RPMI8226 (cell line): ENCODE results near the gene XXYLT1.
"Not testable (repeated sequence)": the region's sequence is repeated elsewhere in the genome, so short reads cannot be mapped to it uniquely, and the experiment has no call there.

Experiments used
- DNase-seq: peaks from one replicate; pipeline ENCODE4 v3.0.0-alpha.2; 2015

The XXYLT1 gene

DNA sequence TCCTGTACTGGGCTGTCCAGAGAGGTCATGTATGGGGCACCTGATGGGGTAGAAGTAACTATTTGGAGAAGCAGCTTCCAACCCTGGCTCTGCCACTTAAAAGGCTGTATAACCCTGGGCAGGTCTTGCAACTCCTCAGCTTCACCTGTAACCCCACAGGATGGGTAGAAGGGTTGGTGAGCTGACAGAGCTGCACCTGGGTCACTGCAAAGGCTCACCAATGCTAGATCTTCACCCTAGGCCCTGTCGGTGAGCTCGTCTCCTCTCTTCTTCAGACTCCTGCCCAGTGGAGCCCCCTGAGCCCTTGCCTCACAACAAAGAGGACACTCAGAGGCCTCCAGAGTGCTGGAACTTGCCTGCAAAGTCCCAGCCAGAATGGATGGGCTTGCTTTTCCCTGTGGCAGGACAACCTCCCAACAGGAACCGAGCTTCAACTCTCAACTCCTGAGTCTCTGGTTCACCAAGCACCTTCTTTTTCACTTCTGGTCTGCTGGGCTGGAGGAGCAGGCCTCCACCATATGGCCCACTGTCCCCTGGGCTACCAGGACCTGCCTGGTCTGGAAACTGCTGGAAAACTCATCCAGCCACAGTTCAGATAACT lies 45.9 kb downstream of the XXYLT1 start:
- DNase-seq, result no peak

DNA sequence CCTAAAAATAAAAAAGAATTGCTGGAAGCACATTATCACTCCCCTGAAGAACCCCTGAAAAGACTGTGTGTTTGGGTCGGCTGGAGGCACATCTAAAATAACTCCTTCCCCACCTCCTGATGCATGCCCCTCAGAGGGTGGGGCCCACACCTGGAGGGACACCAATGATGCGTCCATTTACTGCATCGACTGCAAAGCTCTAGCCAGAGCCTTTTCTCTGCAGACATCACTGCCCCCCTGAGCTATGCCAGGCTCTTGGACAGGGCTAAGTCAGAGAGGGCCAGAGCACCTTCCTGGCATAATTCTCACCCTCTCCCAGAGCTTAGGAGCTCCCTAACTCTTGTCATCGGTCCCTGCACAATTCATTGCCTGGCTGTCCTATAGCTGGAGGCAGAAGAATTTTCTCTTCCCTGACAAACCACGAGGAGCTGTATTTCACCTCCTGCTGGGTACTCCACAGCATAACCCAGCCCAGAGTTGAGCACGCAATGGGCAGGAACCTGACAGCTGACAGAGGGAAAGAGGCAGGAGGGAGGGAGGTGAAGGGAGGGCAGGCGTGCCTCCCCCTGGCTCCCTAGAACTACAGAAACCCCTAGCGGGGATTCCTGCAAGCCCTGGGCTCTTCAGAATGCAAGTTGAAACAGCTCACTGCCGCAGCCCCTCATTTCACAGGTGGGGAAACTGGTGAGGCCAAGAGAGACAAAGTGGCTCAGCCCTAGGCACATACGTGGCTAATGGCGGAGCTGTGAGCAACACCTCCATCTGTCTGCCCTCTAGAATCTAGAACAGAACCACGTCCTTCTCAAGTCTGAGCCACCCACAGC lies 46.6 kb downstream of the XXYLT1 start:
- DNase-seq, result no peak

DNA sequence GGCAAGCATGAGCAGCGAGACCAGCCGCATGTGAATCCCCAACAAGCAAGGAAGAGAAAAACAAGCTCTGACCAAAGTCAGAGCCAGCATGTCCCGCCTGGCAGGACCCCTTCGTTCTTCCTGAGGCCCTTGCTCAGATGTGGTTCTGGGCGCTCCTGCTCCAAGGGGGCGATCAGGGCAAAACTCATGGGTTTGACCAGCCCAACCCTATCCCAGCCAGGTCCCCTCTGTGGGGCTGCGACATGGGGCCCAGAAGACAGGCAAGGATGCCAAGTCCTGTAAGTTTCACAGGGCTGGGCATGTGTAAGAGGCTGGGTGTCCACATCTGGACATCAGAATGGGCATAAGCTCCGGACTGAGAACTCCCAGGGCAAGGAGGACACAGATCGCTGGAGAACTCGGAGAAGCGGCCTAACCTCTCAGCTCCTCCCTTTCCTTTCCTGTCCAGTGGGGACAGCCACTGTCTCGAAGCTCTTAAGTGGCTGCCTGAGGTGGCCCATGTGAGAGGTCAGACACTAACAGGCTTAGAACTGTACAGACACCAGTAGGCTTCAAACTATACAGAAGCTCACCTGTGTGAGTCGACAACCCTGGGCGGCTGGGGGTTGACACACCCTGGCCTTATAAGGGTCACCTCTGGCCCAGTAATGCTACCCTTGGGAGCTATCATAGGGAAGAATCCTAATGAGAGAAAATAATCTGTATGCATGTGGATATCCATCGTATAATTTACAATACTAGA lies 48.9 kb downstream of the XXYLT1 start:
- DNase-seq, result no peak

DNA sequence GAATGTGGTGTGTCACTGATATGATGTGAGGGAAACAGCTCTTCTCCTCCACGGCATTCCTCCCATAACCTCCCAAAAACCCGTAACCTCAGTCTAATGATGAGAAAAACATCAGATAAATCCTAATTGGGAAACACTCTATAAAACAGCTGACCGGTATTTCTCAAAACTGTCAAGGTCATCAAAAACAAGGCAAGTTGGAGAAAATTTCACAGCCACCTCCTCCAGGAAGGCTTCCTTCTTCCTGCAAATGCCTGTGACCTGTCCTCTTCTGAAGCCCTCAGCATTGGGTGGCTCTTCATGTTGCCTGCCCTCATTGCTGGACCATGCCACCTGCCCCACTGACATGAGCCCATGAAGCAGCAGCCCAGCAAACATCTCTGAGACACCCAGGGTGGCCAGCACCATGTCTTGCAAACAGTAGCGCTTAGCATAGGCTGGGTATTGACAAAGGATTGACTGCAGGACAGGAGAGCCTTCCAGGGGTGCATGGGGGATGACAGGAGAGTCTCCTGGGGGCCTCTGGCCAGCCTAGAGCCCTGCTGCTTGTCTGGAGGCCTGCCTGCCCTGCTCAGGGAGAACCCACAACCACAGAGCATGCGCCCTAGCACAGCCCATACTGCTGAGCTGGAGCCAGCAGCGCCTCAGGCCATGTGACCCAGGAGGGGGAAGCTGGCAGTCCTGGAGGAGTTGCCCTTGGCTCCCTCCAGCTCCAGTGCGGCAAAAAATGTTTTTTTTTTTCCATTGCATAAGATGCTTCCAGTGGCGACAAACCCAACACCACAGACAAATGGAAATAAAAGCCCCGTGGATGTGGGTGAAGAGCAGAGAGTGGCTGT lies 49.7 kb downstream of the XXYLT1 start:
- no peak for DNase-seq

DNA sequence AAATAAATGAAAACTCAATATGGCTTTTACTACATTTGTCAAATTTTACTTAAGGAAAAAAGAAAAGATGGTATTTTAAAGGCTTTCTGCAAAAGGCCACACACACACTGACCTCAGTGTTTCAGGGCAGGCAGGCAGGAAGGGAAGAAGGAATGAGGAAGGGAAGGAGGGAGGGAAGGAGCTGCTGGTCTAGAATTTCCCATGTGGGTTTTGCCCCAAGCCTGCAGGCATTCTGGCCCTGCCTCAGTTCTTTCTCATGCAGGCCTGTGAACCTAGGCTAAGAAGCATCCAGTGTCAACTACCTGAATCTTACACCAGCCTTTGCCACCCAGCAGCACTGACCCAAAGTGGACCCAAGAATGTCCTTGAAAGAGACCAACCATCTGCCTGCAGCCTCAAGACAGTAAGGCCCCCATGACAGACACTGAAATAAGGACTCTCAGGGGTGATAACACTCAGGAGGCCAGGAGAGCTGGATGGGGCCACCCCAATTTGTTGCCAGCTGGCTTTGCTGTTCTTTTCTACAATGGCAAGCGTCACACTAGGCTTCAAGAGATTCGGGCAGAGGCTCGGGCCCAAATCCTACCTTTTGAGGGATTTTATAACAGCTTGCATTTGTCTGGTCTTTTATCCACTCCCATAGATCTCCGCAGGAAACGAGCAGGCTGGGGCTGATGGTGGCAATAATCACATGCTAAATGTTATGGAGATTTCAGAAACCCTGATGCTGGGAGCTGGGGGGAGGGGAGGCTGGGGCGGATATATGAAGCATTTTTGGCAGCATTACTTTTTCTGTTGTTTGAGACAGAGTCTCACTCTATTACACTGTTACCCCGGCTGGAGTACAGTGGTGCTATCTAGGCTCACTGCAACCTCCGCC lies 51.4 kb downstream of the XXYLT1 start:
- DNase-seq, result no peak

DNA sequence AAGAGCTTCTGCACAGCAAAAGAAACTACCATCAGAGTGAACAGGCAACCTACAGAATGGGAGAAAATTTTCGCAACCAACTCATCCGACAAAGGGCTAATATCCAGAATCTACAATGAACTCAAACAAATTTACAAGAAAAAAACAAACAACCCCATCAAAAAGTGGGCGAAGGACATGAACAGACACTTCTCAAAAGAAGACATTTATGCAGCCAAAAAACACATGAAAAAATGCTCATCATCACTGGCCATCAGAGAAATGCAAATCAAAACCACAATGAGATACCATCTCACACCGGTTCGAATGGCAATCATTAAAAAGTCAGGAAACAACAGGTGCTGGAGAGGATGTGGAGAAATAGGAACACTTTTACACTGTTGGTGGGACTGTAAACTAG lies 52.6 kb downstream of the XXYLT1 start:
- DNase-seq, result not testable (repeated sequence)

DNA sequence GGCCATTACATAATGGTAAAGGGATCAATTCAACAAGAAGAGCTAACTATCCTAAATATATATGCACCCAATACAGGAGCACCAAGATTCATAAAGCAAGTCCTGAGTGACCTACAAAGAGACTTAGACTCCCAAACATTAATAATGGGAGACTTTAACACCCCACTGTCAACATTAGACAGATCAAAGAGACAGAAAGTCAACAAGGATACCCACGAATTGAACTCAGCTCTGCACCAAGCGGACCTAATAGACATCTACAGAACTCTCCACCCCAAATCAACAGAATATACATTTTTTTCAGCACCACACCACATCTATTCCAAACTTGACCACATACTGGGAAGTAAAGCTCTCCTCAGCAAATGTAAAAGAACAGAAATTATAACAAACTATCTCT lies 55.4 kb downstream of the XXYLT1 start:
- not testable (repeated sequence) for DNase-seq

DNA sequence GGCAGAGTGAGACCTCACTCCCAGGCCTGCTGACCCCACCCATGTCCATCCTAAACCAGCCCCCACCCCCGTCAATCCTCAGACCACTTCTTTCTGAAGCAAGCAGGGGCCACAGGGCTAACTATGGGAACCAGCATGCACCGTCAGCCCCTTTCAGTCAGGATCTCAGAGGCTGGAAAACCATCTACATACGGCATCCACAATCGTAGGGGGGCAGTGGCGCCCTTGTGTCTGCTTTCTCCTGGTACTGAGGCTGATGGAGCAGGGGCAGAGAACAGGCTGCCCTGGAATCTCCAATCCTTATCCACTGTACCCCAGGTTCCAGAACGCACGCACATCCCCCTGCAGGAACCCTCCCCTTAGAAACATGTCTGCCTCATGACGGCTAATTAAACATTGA lies 56.6 kb downstream of the XXYLT1 start:
- no peak for DNase-seq

DNA sequence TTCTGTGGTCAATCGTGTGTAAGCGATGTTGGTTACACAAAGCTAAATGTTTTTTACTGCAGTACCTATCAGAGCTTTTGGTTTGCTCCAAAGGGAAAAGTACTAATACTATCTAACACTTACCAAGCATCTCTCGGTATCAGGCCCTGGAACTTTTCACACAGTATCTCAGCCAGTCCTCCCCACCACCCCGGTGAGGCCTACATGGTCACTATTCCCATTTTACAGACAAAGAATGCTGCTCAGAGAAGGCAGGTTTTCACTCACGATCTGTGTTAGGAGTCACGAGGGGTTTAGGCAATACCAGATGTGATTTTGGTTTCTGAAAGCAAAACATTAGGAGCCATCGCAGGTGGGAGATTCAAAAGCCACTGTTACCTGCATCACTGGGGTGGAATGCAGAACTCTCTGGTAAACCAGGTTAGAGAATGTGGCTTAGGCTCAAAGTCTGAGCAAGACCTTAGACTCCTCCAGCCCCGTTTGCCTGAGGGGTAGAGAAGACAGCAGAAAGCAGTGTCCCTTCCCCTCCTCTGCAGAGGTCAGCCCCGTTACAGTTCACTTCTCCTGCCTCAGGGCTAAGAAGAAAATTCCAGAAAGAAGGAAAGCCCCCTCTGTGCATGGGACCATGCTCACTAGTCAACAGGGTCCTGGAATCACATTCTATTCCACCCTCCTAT lies 57.2 kb downstream of the XXYLT1 start:
- no peak for DNase-seq

DNA sequence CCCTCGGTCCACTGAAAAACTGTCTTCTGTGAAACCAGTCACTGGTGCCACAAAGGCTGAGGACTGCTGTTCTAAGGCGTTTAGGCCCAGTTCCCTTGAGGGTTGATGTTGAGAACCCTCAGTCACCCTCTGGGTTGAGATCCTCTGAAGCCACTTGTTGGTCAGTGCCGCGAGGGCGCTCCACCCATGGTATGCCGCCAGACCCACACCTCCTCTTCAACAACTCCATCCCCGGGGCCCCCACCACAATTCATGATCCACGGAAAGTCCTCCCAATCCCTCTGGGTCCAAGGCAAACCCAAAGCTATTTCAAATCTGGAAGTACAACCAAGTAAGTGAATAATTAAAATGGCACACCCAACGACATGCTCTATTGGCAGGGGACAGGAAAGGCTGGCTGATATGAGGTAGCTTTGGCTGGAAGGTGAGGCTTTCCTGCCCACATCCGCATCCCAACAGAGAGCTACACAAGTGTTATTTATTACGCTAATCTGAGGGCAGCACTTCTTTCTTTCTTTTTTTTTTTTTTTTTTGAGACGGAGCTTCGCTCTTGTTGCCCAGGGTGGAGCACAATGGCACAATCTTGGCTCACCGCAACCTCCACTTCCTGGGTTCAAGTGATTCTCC lies 58.1 kb downstream of the XXYLT1 start:
- DNase-seq, result no peak

DNA sequence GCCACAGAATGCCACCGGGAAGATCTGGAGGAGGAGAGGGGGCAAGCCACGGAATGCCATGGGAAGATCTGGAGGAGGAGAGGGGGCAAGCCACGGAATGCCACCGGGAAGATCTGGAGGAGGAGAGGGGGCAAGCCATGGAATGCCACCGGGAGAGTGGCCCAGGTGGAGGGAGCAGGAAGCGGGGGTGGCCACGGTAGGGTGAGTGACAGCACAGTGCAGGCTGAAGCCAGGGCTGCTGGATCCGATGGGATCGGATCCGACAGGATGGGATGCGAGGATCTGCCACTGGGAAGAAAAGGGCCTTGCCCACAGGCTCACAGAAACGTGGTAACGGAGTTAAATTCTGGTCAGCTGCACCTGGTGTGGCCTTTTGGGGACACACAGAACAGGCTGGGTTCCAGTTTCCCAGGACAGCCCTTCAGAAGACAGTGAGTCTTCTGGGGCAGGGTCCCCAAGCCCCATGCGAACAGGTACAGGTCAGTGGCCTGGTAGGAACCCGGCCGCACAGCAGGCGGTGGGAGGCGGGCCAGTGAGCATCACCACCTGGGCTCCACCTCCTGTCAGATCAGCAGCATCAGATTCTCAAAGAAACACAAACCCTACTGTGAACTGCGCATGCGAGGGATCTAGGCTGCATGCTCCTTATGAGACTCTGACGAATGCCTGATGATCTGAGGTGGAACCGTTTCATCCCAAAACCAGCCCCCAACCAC lies 58.8 kb downstream of the XXYLT1 start:
- DNase-seq, result no peak

DNA sequence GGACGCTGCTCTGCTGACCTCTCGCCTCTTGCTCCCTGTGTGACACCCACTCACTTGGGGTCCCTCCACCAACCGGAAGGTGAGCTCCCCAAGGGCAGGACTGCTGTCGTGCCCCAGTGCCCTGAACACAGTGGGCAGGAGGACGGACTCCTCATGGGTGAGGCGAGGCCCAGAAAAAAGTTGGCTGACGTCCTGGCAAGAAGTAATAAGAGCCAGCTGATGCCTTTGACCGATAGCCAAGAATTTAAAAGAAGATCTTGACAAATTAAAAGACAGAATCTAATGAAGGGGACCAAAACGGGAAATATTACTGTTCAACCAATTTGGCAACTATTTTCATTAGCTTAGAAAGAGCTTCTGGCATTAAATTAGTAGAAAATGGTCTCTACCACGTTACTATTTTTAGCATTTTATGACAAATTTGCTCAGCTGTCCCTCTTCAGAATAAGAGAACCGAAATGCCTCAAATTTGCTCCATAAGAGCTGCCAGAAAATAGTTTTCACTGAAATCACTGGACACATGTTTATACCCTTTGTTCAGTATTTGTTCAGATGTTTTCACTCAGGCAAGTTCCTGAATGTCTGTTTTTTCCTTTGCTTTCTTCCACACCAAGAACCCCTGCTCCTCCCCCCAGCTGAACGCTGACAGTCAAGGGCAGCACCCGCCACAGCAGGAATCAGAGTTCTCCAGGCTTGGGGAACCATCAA lies 60.5 kb downstream of the XXYLT1 start:
- DNase-seq, result no peak

DNA sequence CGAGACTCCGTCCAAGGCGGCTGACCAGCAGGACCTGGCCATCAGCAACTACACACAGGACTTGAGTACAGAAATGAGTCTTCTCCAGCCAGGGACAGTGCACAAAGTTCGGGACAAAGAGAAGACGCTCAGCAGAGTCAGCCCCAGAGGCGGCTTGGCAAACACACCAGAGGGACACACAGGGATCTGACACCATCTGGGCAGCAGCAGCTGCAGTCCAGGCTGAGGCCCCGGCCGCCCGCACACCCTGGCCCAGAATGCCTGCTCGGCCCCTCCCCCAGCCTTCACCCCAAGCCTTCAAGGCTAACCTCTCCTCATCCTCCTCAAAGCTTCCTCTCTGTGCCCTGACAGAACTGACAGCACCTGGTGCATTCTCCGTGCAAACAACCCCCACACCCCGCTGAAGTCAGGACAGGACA lies 61.1 kb downstream of the XXYLT1 start:
- DNase-seq, result no peak

DNA sequence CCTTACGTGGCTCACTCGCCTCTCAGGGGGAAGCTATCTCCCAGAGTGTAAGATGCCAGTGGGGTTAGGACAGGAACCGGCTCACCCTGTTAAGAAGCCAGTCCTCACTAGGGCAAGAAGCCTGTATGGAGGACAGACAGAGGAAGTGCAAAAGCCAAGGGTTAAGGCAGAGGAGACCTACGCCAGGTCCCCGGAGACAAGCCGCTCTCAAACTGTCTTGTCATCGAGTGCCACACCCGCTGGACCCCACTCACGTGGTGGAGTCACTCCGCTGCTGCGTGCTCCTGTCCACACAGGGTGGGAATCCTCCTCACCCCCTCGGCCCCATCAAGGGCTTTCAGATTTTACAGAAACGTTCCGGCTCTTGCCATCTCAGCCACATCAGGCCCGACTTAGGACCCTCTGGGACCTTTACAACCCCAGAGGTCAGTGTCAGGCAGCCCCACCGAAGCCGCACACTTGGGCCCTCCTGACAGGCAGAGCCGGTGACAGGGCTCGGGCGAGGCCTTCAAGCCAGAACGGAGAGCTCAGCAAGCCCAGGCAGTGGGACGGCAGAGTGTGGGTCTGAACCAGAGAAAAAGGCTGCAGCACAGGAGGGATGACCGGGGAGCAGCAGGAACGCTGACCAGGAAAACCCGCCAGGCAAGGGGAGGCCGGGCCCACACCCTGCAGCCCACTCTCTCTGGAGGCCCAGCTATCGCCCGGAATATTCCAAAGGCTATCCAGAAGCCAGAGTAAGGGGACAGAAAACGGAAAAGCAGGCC lies 61.7 kb downstream of the XXYLT1 start:
- DNase-seq, result no peak

DNA sequence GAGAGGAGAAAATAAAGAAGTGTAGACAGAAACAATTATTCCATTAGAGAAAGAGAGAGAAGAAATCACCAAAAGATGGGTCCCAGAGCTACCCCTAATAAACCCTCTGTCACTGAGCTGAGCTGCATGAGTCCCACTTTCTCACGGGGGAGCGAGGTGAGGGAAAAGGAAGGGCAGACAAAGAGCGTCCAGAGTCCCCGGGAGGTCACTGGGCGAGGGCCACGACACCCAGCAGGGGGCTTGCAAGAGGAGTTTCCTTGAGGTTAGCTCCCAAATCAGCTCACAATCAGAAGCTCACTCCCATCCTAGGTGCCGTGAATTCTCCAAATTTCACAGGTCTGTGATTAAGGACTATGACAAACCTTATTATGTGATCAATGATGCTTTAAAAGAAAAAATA lies 62.3 kb downstream of the XXYLT1 start:
- DNase-seq, result no peak

DNA sequence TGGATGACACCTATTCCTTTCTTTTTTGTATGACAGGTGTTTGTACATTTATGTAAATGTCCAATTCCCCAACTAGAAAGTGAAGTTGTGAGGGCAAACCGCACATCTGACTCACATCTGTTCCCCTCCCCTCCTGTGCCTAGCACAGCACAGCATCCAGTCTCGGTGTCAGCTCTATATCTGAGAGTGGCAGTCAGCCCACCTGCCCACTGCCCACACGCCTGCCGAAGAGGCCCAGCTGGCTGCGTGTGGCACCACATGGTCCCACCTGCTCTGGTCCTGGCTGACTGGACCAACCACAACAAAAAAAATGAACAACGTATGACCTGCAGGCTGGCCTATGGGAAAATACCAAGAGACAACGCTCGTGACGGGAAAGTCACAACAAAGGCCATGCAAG lies 62.8 kb downstream of the XXYLT1 start:
- peak; percentile 73 for DNase-seq

DNA sequence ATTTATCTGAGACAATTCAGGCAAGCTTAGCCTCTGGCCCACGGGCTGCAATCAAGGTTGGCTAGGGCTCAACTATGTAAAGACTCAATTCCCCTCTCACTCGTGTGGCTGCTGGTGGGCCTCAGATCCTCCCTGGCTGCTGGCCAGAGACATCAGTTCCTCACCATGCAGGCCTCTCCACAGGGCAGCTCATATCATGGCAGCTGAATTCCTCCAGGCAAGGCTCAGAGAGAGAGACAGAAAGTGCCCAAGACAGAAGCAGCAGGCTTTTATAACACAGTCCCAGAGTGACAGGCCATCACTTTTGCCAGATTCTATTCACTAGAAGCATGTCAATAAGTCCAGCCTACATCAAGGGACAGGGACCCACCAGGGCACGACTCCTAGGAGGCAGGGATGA lies 63.2 kb downstream of the XXYLT1 start:
- peak; percentile 38 for DNase-seq

DNA sequence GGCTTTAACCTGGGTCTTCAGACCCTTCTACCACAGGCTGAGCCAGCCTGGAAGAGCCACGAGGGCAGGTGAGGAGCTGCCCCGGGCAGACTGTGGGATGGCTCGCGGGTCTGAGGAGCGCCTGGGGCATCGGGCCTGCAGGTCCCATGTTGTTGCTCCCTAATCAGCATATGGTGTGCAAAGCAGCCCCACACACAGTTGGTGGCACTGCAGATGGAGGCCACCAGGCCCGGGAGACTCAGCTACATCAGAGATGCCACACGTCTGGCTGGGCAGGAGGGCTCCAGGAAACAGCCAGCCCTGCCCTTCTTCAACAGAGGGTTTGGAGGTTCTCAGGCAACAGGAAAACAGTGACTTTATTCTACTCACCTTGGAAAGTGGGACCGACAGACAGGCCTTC lies 63.9 kb downstream of the XXYLT1 start:
- DNase-seq, result no peak
